ENCODE data around the gene MRPL3. TPM values are rescaled to one million over a fixed set of nuclear protein-coding genes. Genes with fewer than 3 reads are reported as not detected.
A peak's percentile ranks its signal among the peaks of the same experiment; 100 is the strongest.

The MRPL3 gene
- total RNA-seq, 4 donors from 2014 or later = 63.7 to 137 (median 114) TPM

DNA sequence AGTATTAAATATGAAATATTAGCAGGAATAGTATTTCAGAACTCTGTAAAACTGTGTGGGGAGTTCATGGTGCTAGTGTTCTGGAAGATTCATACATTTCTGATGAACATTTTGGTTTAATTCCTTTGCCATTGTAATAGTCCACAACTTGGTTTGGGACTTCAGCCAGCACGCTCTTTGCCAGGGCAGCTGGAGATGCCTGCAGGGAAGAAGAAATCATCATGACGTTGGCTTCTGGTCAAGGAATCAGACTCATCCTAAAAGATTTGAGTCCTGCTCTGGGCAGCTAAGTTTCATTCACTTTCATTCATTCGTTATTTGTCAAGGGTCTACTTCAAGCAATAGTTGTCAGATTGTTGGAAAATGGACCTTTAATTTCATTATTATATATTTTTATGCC, 32.4 kb upstream of the MRPL3 start:
- Histone ChIP-seq H3K27me3 (no peaks in the 10 kb centered on the region), H3K4me1 (no peaks in the 10 kb centered on the region), H3K9me3 (no peaks in the 10 kb centered on the region), H3K27ac (no peak overlapping the region), H3K36me3 (no peaks in the 10 kb centered on the region), H3K4me3 (no peak overlapping the region)
- no peak for DNase-seq
- intact Hi-C loops (cut with DNase I; ENCODE audit: low total_unique reads) = no loop called here
- TF ChIP-seq, protein P1, sequence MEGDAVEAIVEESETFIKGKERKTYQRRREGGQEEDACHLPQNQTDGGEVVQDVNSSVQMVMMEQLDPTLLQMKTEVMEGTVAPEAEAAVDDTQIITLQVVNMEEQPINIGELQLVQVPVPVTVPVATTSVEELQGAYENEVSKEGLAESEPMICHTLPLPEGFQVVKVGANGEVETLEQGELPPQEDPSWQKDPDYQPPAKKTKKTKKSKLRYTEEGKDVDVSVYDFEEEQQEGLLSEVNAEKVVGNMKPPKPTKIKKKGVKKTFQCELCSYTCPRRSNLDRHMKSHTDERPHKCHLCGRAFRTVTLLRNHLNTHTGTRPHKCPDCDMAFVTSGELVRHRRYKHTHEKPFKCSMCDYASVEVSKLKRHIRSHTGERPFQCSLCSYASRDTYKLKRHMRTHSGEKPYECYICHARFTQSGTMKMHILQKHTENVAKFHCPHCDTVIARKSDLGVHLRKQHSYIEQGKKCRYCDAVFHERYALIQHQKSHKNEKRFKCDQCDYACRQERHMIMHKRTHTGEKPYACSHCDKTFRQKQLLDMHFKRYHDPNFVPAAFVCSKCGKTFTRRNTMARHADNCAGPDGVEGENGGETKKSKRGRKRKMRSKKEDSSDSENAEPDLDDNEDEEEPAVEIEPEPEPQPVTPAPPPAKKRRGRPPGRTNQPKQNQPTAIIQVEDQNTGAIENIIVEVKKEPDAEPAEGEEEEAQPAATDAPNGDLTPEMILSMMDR (IDR thresholded peaks at IDR 0.05) = no peak
- no peak for TF ChIP-seq POLR2A (IDR thresholded peaks at IDR 0.05)

DNA sequence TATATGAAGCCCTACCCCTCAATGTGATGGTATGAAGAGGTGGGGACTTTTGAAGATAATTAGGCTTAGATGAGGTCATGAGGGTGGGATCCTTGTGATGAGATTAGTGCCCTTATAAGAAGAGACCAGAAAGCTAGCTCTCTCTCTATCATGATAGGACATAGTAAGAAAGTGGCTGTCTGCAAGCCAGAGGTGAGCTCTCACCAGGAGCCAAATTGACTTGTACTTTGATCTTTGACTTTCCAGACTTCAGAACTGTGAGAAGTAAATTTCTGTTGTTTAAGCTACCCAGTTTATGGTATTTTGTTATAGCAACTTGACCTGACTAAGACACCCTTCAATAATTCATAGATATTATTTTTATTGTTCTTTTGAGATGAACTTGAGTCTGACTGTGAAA, 29.9 kb upstream of the MRPL3 start:
- DNase-seq = no peak
- Histone ChIP-seq H3K27me3 (no peaks in the 10 kb centered on the region), H3K36me3 (no peaks in the 10 kb centered on the region), H3K27ac (no peak overlapping the region), H3K4me1 (no peaks in the 10 kb centered on the region), H3K4me3 (no peak overlapping the region), H3K9me3 (no peaks in the 10 kb centered on the region)
- TF ChIP-seq, protein P1 (IDR thresholded peaks at IDR 0.05) = no peak
- no peak for TF ChIP-seq POLR2A (IDR thresholded peaks at IDR 0.05)
- intact Hi-C loops (cut with DNase I; ENCODE audit: low total_unique reads) = no loop called here

DNA sequence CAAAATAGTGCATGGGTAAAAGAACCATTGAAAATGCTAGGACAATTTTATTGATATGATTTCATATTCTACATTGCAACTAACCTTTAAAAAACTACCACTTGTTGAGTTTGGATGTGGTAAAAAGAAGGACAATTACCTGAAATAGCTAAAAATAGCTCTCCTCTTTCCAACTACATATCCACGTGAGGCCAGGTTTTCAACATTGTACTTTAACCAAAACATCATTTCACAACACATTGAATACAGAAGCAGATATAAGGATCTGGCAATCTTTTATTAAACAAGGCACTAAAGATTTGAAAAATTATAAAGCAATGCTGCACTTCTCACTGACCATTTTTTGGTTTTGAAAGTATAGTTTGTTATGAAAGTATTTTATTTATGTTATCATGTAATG, 28.1 kb upstream of the MRPL3 start:
- no peak overlapping the region for H3K27ac ChIP-seq
- no peaks in the 10 kb centered on the region for H3K4me1 ChIP-seq
- H3K27me3 ChIP-seq = no peaks in the 10 kb centered on the region
- no peak overlapping the region for H3K4me3 ChIP-seq
- H3K9me3 ChIP-seq = no peaks in the 10 kb centered on the region
- H3K36me3 ChIP-seq = no peaks in the 10 kb centered on the region
- intact Hi-C loops (cut with DNase I; ENCODE audit: low total_unique reads) = no loop called here
- DNase-seq = no peak
- no peak for TF ChIP-seq POLR2A (IDR thresholded peaks at IDR 0.05)
- TF ChIP-seq, protein P1 (IDR thresholded peaks at IDR 0.05) = no peak

DNA sequence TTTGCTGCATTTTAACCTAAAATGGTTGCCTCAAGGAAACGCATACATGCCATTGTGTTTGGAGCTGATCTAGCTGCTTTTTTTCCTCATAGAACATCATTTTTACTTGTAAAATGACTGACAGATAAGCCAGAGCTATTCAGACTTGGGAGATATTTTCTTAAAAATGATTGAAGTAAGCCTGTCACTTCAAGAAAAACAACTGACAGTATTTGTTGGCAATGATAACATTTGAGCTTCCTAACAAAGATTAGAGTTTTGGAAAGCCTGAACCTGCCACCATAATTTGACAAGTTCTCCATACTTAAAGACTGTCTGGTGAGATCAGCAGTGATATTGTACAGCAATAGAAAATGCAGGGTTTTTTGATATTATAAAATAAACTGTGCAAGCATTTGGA, 27.6 kb upstream of the MRPL3 start:
- intact Hi-C loops (cut with DNase I; ENCODE audit: low total_unique reads) = no loop called here
- Histone ChIP-seq H3K4me1 (no peaks in the 10 kb centered on the region), H3K4me3 (no peak overlapping the region), H3K27ac (no peak overlapping the region), H3K9me3 (no peaks in the 10 kb centered on the region), H3K27me3 (no peaks in the 10 kb centered on the region), H3K36me3 (no peaks in the 10 kb centered on the region)
- DNase-seq = no peak
- TF ChIP-seq, protein P1 (IDR thresholded peaks at IDR 0.05) = no peak
- no peak for TF ChIP-seq POLR2A (IDR thresholded peaks at IDR 0.05)

DNA sequence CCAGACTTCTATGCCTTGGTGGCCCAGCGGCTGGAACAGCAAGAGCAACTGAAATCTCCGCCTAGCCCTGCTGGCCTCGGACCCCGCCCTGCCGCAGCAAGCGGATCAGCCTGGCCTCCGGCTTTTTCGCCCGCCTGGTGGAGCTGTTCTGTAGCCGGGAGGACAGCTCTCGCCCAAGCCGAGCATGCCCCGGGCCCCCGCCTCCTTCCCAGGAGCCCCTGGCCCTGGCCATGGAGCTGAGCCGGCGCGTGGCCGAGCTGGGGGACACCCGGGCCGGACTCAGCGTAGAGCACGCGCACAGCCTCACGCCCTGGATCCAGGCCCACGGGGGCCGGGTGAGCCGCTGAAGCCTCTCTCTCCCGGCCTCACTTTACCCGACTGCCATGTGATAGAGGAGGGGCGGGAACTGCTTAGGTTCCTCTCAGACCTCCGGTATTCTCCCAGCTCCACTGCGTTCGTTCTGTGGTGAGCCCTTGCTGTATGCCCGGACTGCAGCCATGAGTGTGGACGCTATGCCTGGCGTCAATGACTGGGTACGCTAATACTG, 24.1 kb upstream of the MRPL3 start:
- Histone ChIP-seq H3K4me1 (no peaks in the 10 kb centered on the region), H3K4me3 (peak overlapping the region in 1 of 2 donors; percentile 6), H3K36me3 (no peaks in the 10 kb centered on the region), H3K9me3 (no peaks in the 10 kb centered on the region), H3K27me3 (no peaks in the 10 kb centered on the region), H3K27ac (no peak overlapping the region)
- no peak for TF ChIP-seq POLR2A (IDR thresholded peaks at IDR 0.05)
- TF ChIP-seq, protein P1 (IDR thresholded peaks at IDR 0.05) = no peak
- no peak for DNase-seq
- intact Hi-C loops (cut with DNase I; ENCODE audit: low total_unique reads) = no loop called here
